CD4-positive, alpha-beta memory T cell (primary cell): ENCODE results near the gene SENP5. TPM values are rescaled to one million over a fixed set of nuclear protein-coding genes. Genes with fewer than 3 reads are reported as not detected.
"Not testable (repeated sequence)": the region's sequence is repeated elsewhere in the genome, so short reads cannot be mapped to it uniquely, and the experiment has no call there.

Experiments used
- CTCF ChIA-PET: fragments of 350-600 bp; sonication (Branson Sonifier 250); formaldehyde crosslinking; loops from one replicate; lab custom pipeline; 2021; ENCODE audit warnings: inconsistent platforms; ENCODE audit not compliant: partially characterized antibody; lab: Charles Lee
- POLR2A ChIA-PET: fragments of 350-600 bp; sonication (Branson Sonifier 250); formaldehyde crosslinking; loops from one replicate; lab custom pipeline; 2021; ENCODE audit not compliant: partially characterized antibody; lab: Charles Lee
- DNase-seq, 5 donors: peaks; one replicate each; pipeline versions ENCODE4 v3.0.0 to v3.0.0-alpha.2; 2020 to 2022; ENCODE audit warnings: mixed read lengths in 1 of 5
- H3K27ac ChIP-seq: one replicate; pipeline ENCODE4 v1.7.0; 2013; ENCODE audit warnings: low read depth, low read length
- H3K27me3 ChIP-seq: 2 replicates; pipeline ENCODE4 v1.7.0; 2013; ENCODE audit warnings: mild to moderate bottlenecking, low read length, moderate library complexity; ENCODE audit not compliant: insufficient read depth
- H3K36me3 ChIP-seq: 2 replicates; pipeline ENCODE4 v1.7.0; 2013; ENCODE audit warnings: mild to moderate bottlenecking, low read length, moderate library complexity; ENCODE audit not compliant: insufficient read depth
- H3K4me1 ChIP-seq: 2 replicates; pipeline ENCODE4 v1.7.0; 2013; ENCODE audit warnings: mild to moderate bottlenecking, low read length, moderate library complexity; ENCODE audit not compliant: insufficient read depth
- H3K4me3 ChIP-seq, 2 donors: one replicate each; pipeline ENCODE4 v1.7.0; 2013; ENCODE audit warnings: low read length in 2 of 2, mild to moderate bottlenecking in 1 of 2
- H3K9me3 ChIP-seq, 2 donors: one replicate each; pipeline ENCODE4 v1.7.0; 2013; ENCODE audit warnings: low read length in 2 of 2, control low read depth in 1 of 2; ENCODE audit not compliant: control insufficient read depth in 1 of 2
- H3K27ac Mint-ChIP-seq, 7 donors: one replicate each; pipeline ENCODE4 v1.8.0; 2020 to 2021; ENCODE audit warnings: mixed read lengths in 7 of 7, mild to moderate bottlenecking in 6 of 7, inconsistent platforms in 3 of 7, moderate library complexity in 3 of 7
- H3K27me3 Mint-ChIP-seq, 2 donors: one replicate each; pipeline ENCODE4 v1.8.0; 2020 to 2021; ENCODE audit warnings: mixed read lengths in 2 of 2
- H3K36me3 Mint-ChIP-seq, 2 donors: one replicate each; pipeline ENCODE4 v1.8.0; 2020 to 2021; ENCODE audit warnings: mixed read lengths in 2 of 2, inconsistent platforms in 1 of 2, mild to moderate bottlenecking in 1 of 2
- H3K4me1 Mint-ChIP-seq, 4 donors: one replicate each; pipeline ENCODE4 v1.8.0; 2020 to 2021; ENCODE audit warnings: mixed read lengths in 4 of 4, mild to moderate bottlenecking in 1 of 4
- H3K4me3 Mint-ChIP-seq, 8 donors: one replicate each; pipeline ENCODE4 v1.8.0; 2020 to 2021; ENCODE audit warnings: mixed read lengths in 8 of 8, mild to moderate bottlenecking in 7 of 8, moderate library complexity in 6 of 8, inconsistent platforms in 3 of 8
- H3K9me3 Mint-ChIP-seq, 8 donors: one replicate each; pipeline ENCODE4 v1.8.0; 2020 to 2021; ENCODE audit warnings: mixed read lengths in 8 of 8, mild to moderate bottlenecking in 5 of 8, inconsistent platforms in 3 of 8, moderate library complexity in 1 of 8
- intact Hi-C: fragments of 100-400 bp; cut with micrococcal nuclease; formaldehyde crosslinking; loops from one replicate; pipeline ENCODE4 v1.15.1; 2023
- polyA plus RNA-seq, 2 donors: library from polyadenylated mRNA; unstranded; fragments of 300-500 nt; fragmentation: Illumina TruSeq; gene quantifications; one replicate each; pipeline ENCODE4 v1.2.3, GENCODE V29; 2021
- total RNA-seq, 2 experiments: library from RNA; stranded (reverse); gene quantifications; one replicate each; pipeline ENCODE4 v1.2.3, GENCODE V29; 2021

The SENP5 gene
- total and polyA plus RNA-seq, 4 experiments from 2014 or later: 4.9 to 45.5 (median 27.0) TPM

GRCh38 chr3:196942226-196942914 is 74.7 kb downstream of the SENP5 start, which contains the start of gene NCBP2:
NCBP2 (minus strand) TSS chr3:196942528; CDS start chr3:196942503, 25 bp downstream.
- CTCF ChIA-PET: interaction anchor here (1.0 to 1.7 kb wide), 4 partner anchors 73 to 107 kb away, joined by 3 to 7 read pairs (median 6); partner anchors contain the start of gene SENP5
- H3K9me3 ChIP-seq: no peaks in the 10 kb centered on the region
- POLR2A ChIA-PET: interaction anchor here (0.7 to 4.0 kb wide), 24 partner anchors 8 to 1035 kb away, joined by 3 to 99 read pairs (median 4); partner anchors contain the start of genes CEP19, DYNLT2B, FBXO45 and PAK2
- Mint-ChIP-seq H3K9me3 (peaks cover 0 to 4% (median 0%) of the 10 kb centered on the region in 8 donors), H3K27ac (peak within 1 kb of the TSS; percentile 97 to 99 (median 98)), H3K27me3 (no peaks in the 10 kb centered on the region), H3K36me3 (peaks cover 26 to 46% of the 10 kb centered on the region in 2 donors), H3K4me3 (peak within 1 kb of the TSS; percentile 94 to 97 (median 96)), H3K4me1 (peaks cover 15 to 61% (median 44%) of the 10 kb centered on the region in 4 donors)
- no peaks in the 10 kb centered on the region for H3K27me3 ChIP-seq
- H3K27ac ChIP-seq: peak within 1 kb of the TSS; percentile 93
- H3K4me1 ChIP-seq: peaks cover 29% of the 10 kb centered on the region
- H3K36me3 ChIP-seq: peaks cover 15% of the 10 kb centered on the region
- DNase-seq: peak; percentile 99
- intact Hi-C loops: loop anchor here (1.0 to 2.0 kb wide), 8 partner anchors 27 to 511 kb away; partner anchors contain the start of genes CEP19, FBXO45, PAK2 and PIGX
- H3K4me3 ChIP-seq: peak within 1 kb of the TSS; percentile 98 to 99

GRCh38 chr3:196942915-196943277 is 75.2 kb downstream of the SENP5 start:
- no peak for DNase-seq
- Mint-ChIP-seq H3K36me3 (peaks cover 21 to 41% of the 10 kb centered on the region in 2 donors), H3K9me3 (peaks cover 0 to 4% (median 0%) of the 10 kb centered on the region in 8 donors), H3K4me1 (peaks cover 15 to 61% (median 44%) of the 10 kb centered on the region in 4 donors), H3K4me3 (peak overlapping the region; percentile 87 to 97 (median 95)), H3K27me3 (no peaks in the 10 kb centered on the region), H3K27ac (peak overlapping the region; percentile 80 to 98 (median 93))
- intact Hi-C loops: loop anchor here (1.0 to 2.0 kb wide), 8 partner anchors 26 to 512 kb away; partner anchors contain the start of genes CEP19, FBXO45, PAK2 and PIGX
- POLR2A ChIA-PET: interaction anchor here (0.7 to 4.0 kb wide), 23 partner anchors 8 to 1035 kb away, joined by 3 to 99 read pairs (median 5); partner anchors contain the start of genes CEP19, DYNLT2B, FBXO45 and PAK2
- Histone ChIP-seq H3K4me3 (peak overlapping the region; percentile 98 to 99), H3K27me3 (no peaks in the 10 kb centered on the region), H3K36me3 (peaks cover 11% of the 10 kb centered on the region), H3K27ac (peak overlapping the region; percentile 93), H3K9me3 (no peaks in the 10 kb centered on the region), H3K4me1 (peaks cover 29% of the 10 kb centered on the region)
- CTCF ChIA-PET: interaction anchor here (1.2 to 1.7 kb wide), 3 partner anchors 73 to 107 kb away, joined by 5 to 7 read pairs (median 6); partner anchors contain the start of gene SENP5

GRCh38 chr3:196944037-196944790 is 76.5 kb downstream of the SENP5 start:
- Mint-ChIP-seq H3K4me3 (peak overlapping the region; percentile 39 to 95 (median 78)), H3K27ac (peak overlapping the region; percentile 20 to 98 (median 77)), H3K4me1 (peaks cover 15 to 54% (median 40%) of the 10 kb centered on the region in 4 donors), H3K36me3 (peaks cover 11 to 29% of the 10 kb centered on the region in 2 donors)
- H3K9me3 Mint-ChIP-seq, DNase-seq, H3K27me3 Mint-ChIP-seq, intact Hi-C loops, H3K36me3 ChIP-seq, H3K4me3 ChIP-seq, CTCF ChIA-PET, H3K9me3 ChIP-seq, H3K27me3 ChIP-seq, POLR2A ChIA-PET: not testable (repeated sequence)
- Histone ChIP-seq H3K4me1 (peaks cover 29% of the 10 kb centered on the region), H3K27ac (peak overlapping the region; percentile 93)

DNA sequence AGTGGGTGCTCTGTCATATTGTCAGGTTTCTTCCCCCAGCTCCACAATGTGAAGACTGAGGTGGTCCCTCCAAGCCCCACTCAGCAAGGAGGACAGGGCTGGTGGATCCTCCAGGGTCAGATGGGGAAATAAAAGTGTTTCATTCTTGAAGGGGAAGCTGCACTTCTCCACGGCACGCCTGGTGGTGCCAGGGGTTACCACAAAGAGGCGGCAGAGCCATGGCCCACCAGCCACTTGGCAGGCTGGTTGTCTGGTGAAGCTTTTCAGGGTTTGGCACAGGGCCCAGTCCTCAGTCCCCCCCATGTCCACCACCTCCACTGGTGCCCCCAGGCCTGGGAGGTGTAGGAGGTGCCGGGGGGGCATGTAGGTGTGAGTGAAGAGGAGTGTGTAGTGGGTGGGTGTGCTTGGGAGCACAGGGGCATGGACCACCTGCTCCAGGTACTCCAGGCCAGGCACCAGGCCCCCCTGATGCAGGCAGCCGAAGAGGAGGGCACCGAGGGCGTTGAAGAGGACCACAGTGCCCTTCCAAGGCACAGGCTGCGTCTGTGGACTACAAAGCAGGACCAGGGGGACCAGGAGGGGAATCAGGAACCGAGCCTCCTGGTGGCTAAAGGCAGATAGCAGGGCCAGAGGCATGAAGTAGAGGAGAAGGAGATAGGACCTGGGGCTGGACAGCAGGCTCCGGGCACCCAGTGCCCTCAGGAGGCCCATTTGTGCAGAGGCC is 79.6 kb downstream of the SENP5 start:
- Histone ChIP-seq H3K4me1 (peaks cover 10% of the 10 kb centered on the region), H3K9me3 (no peaks in the 10 kb centered on the region), H3K4me3 (no peak overlapping the region), H3K27me3 (no peaks in the 10 kb centered on the region), H3K27ac (no peak overlapping the region), H3K36me3 (no peaks in the 10 kb centered on the region)
- Mint-ChIP-seq H3K4me3 (no peak overlapping the region), H3K27ac (no peak overlapping the region), H3K36me3 (peaks cover 6 to 11% of the 10 kb centered on the region in 2 donors), H3K27me3 (no peaks in the 10 kb centered on the region), H3K9me3 (peaks cover 0 to 3% (median 0%) of the 10 kb centered on the region in 8 donors), H3K4me1 (peaks cover 4 to 26% (median 20%) of the 10 kb centered on the region in 4 donors)
- intact Hi-C loops: no loop called here
- ChIA-PET POLR2A (no interaction called here), CTCF (no interaction called here)
- no peak for DNase-seq

GRCh38 chr3:196947860-196948441 is 80.2 kb downstream of the SENP5 start:
- POLR2A ChIA-PET: no interaction called here

DNA sequence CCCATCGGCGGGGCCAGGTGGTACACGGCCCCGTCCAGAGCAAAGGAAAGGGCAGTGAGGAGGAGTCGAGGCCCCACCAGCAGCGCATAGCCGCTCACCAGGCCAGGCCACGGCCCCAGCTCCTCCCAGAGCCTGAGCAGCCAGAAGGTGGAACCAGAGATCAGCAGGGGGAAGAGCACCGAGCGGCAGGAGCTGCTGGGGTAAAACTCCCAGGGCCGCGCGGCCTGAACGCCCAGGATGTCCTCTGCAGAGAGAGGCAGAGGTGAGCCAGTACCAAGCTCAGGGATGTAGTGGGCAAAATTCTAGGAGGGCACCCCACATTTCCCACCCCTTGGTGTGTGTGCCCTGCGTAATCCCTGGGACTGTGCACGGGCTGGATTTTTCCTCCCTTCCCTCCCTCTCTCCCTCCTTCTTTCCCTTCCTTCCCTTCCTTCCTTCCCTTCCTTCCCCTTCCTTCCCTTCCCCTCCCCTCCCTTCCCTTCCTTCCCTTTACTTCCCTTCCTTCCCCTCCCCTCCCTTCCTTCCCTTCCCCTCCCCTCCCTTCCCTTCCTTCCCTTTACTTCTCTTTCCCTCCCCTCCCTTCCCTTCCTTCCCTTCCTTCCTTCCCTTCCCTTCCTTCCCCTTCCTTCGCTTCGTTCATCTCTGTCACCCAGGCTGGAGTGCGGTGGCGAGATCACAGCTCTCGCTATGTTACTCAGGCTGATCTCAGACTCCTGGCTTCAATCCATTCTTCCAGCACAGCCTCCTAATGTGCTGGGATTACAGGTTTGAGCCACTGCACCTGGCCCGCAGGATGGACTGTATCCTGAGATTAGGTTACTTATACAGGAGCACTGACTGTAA is 80.9 kb downstream of the SENP5 start:
- H3K4me1 Mint-ChIP-seq: peaks cover 0 to 14% (median 11%) of the 10 kb centered on the region in 4 donors
- POLR2A ChIA-PET: no interaction called here
- no peak overlapping the region for H3K27ac ChIP-seq
- DNase-seq: no peak
- H3K27ac Mint-ChIP-seq: no peak overlapping the region
- peaks cover 2% of the 10 kb centered on the region for H3K4me1 ChIP-seq
- H3K9me3 Mint-ChIP-seq: peaks cover 0 to 1% (median 0%) of the 10 kb centered on the region in 8 donors
- CTCF ChIA-PET: no interaction called here
- peaks cover 6% of the 10 kb centered on the region in 2 donors for H3K36me3 Mint-ChIP-seq
- H3K9me3 ChIP-seq: no peaks in the 10 kb centered on the region
- no peaks in the 10 kb centered on the region for H3K36me3 ChIP-seq
- H3K27me3 ChIP-seq: no peaks in the 10 kb centered on the region
- no peaks in the 10 kb centered on the region for H3K27me3 Mint-ChIP-seq
- intact Hi-C loops: no loop called here
- H3K4me3 Mint-ChIP-seq: no peak overlapping the region
- no peak overlapping the region for H3K4me3 ChIP-seq

More at GRCh38 chr3:196947860-196948441, 80.2 kb downstream of the SENP5 start:
- Mint-ChIP-seq H3K4me1 (peaks cover 4 to 21% (median 17%) of the 10 kb centered on the region in 4 donors), H3K9me3 (peaks cover 0 to 1% (median 0%) of the 10 kb centered on the region in 8 donors), H3K4me3 (no peak overlapping the region), H3K27me3 (no peaks in the 10 kb centered on the region), H3K27ac (no peak overlapping the region), H3K36me3 (peaks cover 6 to 8% of the 10 kb centered on the region in 2 donors)
- no peak overlapping the region for H3K4me3 ChIP-seq
- peaks cover 10% of the 10 kb centered on the region for H3K4me1 ChIP-seq
- intact Hi-C loops: no loop called here
- no peaks in the 10 kb centered on the region for H3K27me3 ChIP-seq
- no peak for DNase-seq
- CTCF ChIA-PET: no interaction called here
- H3K36me3 ChIP-seq: no peaks in the 10 kb centered on the region
- H3K27ac ChIP-seq: no peak overlapping the region
- H3K9me3 ChIP-seq: no peaks in the 10 kb centered on the region
